Chondrocyte (in vitro differentiated cells): ENCODE data around the gene STARD3. TPM values are rescaled to one million over a fixed set of nuclear protein-coding genes. Genes with fewer than 3 reads are reported as not detected.

Source experiments
- DNase-seq: peaks from one replicate; pipeline ENCODE4 v3.0.0; 2021; ENCODE audit warnings: mixed read lengths, low spot score
- H3K27ac Mint-ChIP-seq: one replicate; pipeline ENCODE4 v1.8.0; 2021; ENCODE audit warnings: mild to moderate bottlenecking, moderate library complexity, mixed read lengths; ENCODE audit not compliant: unreplicated experiment
- H3K27me3 Mint-ChIP-seq: 2 replicates; pipeline ENCODE4 v1.8.0; 2021; ENCODE audit warnings: low read depth, mixed read lengths
- H3K36me3 Mint-ChIP-seq: 2 replicates; pipeline ENCODE4 v1.8.0; 2021; ENCODE audit warnings: low read depth, mixed read lengths
- H3K4me1 Mint-ChIP-seq: 2 replicates; pipeline ENCODE4 v1.8.0; 2021; ENCODE audit warnings: low read depth, mild to moderate bottlenecking, mixed read lengths
- H3K4me3 Mint-ChIP-seq: one replicate; pipeline ENCODE4 v1.8.0; 2021; ENCODE audit warnings: mild to moderate bottlenecking, moderate library complexity, mixed read lengths; ENCODE audit not compliant: unreplicated experiment
- H3K9me3 Mint-ChIP-seq: 2 replicates; pipeline ENCODE4 v1.8.0; 2021; ENCODE audit warnings: low read depth, mixed read lengths
- total RNA-seq: library from RNA; stranded (reverse); gene quantifications from 3 replicates; pipeline ENCODE4 v1.2.1, GENCODE V29; 2021
- TF ChIP-seq, protein P1 (sequence below): fragments of 200-600 bp; sonication (generic); IDR thresholded peaks from 2 replicates; pipeline ENCODE4 v1.5.0; 2021; ENCODE audit warnings: antibody characterized with exemption, mild to moderate bottlenecking, moderate library complexity

Gene STARD3
- total RNA-seq, 1 donor from 2014 or later: 42.3 TPM

DNA sequence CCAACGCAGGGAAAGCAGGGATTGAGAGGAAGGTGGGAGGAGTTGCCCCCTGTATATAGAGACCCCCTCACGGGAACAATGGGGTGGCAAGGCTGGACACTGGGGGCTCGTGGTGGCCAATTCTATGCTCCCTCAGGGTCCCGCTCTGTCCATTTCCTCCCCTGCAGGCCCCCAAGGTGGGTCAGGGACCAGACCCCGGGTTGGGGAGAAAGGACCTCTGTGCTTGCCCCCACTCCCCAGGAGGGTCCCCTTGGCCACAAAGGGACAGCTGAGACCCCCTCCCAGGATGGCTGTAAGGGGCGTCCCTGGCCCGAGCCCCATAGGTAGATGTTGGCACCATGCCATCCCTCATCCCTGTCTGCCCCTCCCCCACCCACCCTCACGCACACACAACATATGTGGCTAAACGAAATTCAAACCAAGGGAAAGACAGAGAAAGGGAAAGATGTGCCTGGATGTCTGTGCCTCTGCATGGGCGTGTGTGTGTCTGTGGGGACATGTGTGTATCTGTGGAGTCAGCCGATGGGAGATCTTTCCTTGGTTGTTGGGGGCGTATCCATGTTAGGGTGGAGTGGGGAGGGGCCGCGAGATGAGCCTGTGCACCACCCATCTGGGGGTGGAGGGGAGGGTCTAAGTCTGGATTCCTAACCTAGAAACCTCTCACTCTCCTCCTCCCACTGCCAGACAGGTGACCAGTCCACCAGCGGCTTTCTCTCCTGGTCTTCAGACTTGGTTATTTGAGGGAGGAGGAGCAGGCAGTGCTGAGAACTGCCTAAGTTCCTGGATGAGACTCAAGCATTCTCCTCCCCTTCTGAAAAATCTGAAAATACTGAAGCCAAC is 28.6 kb upstream of the STARD3 start:
- Mint-ChIP-seq H3K4me3 (no peak overlapping the region), H3K36me3 (no peaks in the 10 kb centered on the region), H3K27ac (no peak overlapping the region), H3K27me3 (peaks cover 51% of the 10 kb centered on the region), H3K4me1 (peaks cover 7% of the 10 kb centered on the region), H3K9me3 (no peaks in the 10 kb centered on the region)
- TF ChIP-seq, protein P1, sequence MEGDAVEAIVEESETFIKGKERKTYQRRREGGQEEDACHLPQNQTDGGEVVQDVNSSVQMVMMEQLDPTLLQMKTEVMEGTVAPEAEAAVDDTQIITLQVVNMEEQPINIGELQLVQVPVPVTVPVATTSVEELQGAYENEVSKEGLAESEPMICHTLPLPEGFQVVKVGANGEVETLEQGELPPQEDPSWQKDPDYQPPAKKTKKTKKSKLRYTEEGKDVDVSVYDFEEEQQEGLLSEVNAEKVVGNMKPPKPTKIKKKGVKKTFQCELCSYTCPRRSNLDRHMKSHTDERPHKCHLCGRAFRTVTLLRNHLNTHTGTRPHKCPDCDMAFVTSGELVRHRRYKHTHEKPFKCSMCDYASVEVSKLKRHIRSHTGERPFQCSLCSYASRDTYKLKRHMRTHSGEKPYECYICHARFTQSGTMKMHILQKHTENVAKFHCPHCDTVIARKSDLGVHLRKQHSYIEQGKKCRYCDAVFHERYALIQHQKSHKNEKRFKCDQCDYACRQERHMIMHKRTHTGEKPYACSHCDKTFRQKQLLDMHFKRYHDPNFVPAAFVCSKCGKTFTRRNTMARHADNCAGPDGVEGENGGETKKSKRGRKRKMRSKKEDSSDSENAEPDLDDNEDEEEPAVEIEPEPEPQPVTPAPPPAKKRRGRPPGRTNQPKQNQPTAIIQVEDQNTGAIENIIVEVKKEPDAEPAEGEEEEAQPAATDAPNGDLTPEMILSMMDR: no peak
- DNase-seq: no peak

DNA sequence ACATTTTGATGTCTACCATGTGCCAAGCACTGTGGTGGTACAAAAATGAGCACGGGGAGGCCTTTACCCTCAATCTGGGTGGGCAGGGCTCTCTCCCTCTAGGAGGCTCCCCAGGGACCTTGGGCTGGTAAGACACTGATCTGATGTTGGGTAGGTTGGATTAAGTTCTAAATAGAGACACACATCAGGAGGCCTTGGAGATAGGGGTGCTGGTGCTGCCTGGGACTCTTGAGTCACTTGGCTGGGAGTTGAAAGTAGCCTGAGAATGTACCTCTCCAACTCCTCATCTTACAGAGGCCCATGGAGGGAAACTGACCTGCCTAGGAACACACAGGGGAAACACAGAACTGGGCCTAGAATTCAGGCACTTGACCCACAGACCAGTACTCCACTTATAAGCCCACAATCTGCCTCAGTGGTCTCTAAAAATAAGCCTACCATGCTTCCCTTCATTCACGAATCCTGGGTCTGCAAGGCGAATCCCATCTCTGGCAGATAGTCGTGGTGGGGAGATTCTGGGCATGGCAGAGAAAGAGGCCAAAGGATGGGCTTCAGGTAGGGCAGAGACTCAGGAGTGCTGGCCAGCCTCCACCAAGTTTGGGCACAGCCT is 27.4 kb upstream of the STARD3 start:
- no peaks in the 10 kb centered on the region for H3K36me3 Mint-ChIP-seq
- DNase-seq: no peak
- no peaks in the 10 kb centered on the region for H3K9me3 Mint-ChIP-seq
- TF ChIP-seq, protein P1: no peak
- H3K27ac Mint-ChIP-seq: no peak overlapping the region
- no peak overlapping the region for H3K4me3 Mint-ChIP-seq
- peaks cover 7% of the 10 kb centered on the region for H3K4me1 Mint-ChIP-seq
- peaks cover 47% of the 10 kb centered on the region for H3K27me3 Mint-ChIP-seq

DNA sequence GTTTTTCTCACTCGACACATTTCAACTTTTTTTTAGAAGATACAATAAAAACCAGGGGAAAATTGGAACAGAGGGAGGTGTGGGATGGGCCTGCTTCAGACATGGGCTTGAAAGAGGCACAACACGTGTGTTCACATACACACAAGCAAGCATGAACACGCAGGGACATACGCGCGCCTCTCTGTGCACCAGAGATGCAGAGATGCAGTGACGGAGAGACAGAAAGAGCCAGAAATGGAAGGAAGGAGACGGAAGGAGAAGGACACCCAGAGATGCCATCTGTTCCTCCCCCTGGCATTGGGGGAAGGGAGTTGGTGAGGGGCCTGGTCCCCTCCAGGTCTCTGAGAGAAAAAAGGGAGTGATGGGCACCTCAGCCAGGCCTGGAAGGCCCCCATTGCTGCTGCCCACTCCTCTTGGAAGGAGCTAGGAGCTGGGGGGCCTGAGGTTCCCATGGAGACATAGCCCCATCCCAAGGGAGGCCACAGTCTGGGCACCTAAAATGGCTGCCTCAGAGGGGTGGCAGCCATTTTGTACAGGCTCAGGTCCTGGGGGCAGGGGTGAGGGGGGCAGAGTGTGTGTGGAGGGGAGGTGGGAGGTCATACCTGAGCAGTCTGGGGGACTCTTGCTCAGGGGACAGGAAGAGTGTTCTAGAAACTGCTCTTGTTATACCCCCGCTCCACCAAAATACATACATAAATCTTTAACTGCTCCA is 25.4 kb upstream of the STARD3 start:
- Mint-ChIP-seq H3K36me3 (no peaks in the 10 kb centered on the region), H3K9me3 (no peaks in the 10 kb centered on the region), H3K4me1 (no peaks in the 10 kb centered on the region), H3K27me3 (peaks cover 45% of the 10 kb centered on the region), H3K27ac (no peak overlapping the region), H3K4me3 (no peak overlapping the region)
- TF ChIP-seq, protein P1: no peak
- DNase-seq: no peak

DNA sequence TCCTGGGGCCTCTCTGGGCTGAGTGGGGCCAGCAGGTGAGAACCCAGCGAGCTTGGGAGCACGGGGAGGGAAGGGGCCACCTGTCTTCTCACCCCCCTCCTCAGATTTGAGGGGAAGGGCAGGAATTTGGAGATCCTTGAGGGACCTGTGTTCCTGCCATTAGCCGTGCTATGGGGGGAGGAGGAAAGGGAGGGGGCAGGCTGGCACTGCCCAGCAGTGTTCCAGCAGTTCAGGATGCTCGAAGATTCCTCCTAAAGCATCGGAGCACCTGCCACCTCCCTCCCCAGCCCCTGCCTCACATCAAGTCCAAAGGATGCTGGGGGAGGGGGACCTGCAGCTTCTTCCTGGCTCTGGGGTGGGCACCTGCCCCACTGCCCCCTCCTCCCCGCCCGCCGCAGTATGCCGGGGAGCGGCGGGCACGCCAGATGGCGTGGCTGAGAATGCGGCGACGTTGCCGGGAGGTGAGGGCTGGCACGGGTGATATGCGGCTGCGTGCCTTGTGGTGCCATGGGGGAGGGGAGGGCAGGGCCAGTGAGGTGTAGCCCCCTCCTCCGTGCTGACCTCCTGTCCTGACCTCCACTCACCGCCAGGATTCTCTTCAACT is 24.6 kb upstream of the STARD3 start:
- Mint-ChIP-seq H3K4me1 (no peaks in the 10 kb centered on the region), H3K4me3 (no peak overlapping the region), H3K9me3 (no peaks in the 10 kb centered on the region), H3K36me3 (no peaks in the 10 kb centered on the region), H3K27ac (no peak overlapping the region), H3K27me3 (peaks cover 42% of the 10 kb centered on the region)
- TF ChIP-seq, protein P1: no peak
- DNase-seq: peak; percentile 66

DNA sequence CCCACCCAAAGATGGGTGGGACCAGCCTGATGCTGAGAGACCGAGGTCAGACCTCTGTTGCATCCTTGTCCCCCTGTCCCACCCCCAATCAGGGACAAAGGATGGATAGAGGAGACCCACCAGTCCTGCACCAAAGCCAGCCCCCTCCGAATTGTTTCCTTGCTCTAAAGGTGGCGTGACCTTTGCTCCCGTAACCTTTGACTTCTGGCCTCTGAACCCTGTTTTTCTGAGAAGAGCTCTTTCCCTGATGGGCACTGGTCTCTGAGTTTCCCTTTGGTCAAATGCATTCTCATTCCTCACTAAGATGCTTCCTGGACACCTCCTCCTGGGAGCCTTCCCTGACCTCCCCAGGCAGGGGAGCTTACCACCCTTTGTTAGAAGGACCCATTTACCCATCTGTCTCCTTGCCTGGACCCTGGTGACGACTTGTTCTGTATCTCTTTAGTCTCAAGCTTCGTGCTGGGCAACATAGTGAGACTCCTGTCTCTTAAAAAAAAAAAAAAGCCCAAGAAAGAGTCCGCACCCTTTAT is 23.9 kb upstream of the STARD3 start:
- DNase-seq: no peak
- TF ChIP-seq, protein P1: no peak
- Mint-ChIP-seq H3K4me1 (no peaks in the 10 kb centered on the region), H3K27ac (no peak overlapping the region), H3K27me3 (peaks cover 41% of the 10 kb centered on the region), H3K9me3 (no peaks in the 10 kb centered on the region), H3K36me3 (no peaks in the 10 kb centered on the region), H3K4me3 (no peak overlapping the region)
